GM18909 (cell line): Measurements from ENCODE around the gene CLVS2.

Experiments
- ATAC-seq: cut with Tn5 transposase; IDR thresholded peaks from one replicate; pipeline ENCODE4 v1.9.1; 2021; ENCODE audit warnings: mild to moderate bottlenecking; ENCODE audit not compliant: unreplicated experiment, poor library complexity

CLVS2 gene

DNA sequence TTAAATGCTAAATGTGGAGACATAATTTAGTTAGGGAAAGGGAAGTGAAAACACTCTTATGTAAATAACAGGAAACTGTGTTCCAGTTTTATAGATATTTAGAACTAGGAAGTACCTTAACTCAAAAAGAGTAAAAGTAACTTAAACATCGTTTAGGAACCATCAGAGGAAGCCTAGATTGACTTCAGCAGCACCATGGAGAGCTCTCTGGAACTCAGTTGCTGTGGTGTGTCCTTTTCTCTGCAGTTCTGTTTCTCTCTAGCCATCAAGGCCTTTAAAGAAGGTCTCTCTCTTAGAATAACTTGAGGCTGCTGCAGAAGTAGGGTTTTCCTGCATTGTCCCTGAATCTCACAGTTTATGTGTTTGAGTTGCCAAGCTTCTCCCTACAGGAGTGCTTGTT, 26.9 kb downstream of the CLVS2 start:
- ATAC-seq = no peak

DNA sequence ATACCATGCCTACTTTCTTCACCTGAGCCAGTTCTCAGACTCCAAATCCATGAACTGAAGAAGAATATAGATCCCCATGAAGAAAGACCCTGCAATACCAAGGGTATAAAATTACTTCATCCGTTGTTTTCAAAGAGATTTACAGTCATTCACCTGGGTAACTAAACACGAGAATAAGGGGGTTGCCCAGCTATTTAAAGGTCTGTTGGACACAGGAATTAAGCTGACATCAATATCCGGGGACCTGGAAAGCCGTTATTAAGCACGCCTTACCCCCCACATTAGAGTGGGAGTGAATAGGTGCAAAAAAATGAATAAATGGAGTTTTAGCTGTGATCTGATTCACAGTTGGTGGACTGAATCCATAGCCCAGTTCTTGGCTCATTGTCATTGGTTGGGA, 28.9 kb downstream of the CLVS2 start:
- ATAC-seq = no peak

DNA sequence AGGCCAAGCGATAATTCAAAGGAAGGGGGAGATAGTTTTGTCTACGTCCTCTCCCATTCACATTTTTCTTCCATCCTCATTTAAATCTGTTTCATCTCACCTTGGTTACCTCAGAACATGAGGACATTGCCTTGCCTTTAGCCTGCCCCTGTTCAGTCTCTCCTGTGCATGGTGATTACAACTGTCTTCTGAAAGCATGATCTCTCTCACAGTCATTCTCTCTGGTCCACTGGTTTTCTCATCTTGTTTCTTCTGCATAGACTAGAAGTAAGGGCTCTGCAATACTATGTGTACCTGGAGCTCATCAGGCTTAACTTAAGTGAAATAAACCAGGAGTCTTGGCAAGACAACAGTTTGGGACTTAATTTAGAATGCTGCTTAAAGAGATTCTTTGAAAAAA, 31.4 kb downstream of the CLVS2 start:
- ATAC-seq = no peak

DNA sequence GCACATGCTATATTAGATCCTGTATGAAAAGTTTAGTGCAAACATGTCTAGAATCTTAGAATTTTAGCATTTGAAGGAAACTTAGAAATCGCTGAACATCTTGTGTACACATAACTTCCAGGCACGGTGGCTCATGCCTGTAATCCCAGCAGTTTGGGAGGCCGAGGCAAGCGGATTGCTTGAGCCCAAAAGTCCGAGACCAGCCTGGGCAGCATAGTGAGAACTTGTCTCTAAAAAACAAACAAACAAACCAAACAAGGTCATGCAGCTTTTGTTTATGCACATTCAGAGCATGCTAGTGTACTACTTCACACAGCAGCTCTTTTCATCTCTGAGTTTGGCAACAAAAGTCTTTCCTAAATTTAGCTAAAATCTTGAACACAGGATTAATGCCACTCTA, 32.2 kb downstream of the CLVS2 start:
- no peak for ATAC-seq

DNA sequence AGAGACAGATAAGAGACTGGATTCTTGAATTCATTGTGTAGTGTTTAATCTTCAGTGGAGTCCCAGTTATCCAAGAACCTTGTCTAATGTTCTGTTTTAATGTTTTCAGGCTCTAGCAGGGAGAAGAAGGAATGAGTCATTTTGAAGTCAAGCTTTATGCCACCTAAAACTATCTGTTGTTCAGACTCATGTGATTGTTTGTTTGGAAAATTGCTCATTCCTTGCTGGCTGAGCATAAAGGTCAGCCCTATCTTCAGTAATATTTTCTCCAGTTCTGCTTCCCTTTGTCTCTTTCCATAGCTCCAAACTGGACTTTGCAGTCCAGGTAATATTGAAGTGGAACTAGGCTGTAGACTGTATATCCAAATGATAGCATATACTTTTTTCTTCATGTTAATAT, 34.2 kb downstream of the CLVS2 start:
- no peak for ATAC-seq

DNA sequence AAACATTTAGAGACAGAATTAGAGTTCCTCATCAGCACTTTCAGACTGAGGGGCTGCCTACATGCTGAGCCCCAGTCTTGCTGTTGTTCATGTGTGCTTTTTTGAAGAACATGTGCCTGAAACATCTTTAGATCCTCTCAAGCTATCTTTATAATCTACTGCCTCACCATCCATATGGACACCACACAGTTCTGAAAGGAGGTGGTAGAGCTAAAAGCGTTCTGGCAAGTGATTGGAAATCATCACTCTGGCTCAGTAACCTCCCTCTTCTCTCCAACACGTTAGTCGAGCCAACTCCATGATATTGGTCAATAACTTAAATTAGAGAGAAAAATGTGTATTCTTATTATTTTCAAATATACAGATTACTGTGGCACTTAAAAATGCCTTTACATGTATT, 40.6 kb downstream of the CLVS2 start:
- no peak for ATAC-seq

DNA sequence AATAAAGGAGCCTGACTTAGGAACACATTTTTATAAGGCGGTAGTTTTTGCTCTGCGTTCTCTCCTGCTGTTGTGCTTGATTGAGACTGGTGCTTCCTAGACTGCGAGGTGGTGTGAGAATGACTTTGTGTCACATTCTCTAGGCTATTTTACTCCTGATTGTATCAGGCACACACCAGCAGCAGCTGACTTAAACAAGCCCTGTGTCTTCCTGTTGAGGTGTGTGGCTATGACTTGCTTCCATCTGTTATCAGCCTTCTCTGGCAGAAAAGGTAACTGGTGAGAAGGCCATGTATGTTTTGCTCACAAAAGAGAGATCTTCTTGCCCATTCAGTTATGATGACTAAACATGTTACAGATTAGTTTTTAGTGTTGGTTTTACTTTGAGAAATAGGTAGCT, 43.4 kb downstream of the CLVS2 start:
- no peak for ATAC-seq

DNA sequence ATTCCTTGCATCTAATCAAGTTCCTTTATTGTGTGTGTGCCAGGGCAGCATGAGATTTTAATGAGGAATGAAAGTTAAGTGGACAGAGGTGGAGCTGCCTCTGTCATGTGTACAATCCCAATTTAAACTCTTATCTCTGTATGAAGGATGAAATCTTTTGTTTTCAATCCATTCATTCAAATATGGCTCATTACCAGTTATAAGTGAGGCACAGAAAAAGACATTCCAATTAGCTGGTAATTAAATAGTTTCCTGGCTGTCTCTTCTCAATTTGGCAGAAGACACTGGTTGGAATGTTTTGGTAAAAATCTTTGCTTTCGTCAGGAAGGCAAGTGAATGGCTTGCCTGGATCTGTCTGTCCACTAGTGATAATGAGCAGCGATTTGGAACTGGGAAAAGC, 46.4 kb downstream of the CLVS2 start:
- no peak for ATAC-seq

DNA sequence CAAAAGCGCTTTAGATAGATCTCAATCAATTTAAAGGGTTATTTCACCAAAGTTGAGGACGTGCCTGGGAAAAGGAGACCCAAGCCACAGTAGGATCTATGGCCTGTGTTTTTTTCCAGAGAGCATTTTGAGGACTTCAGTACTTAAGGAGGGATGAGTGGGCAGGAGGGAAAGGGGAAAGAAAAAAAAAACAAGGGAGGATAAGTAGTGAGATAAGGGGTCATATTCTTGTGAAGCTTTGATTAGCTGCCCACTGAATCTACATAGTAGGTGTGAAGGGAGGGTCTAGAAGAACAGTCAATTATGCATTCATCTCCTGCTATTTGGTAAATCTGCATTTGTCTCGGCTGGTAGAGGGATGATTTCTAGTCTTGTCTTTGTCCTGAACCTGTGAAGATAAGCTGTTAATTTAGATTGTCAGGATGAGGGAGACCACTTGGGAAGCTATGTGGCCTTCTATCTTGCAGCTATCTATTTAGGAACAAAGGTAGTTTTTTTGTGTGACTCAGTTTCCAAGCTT, 48.4 kb downstream of the CLVS2 start:
- ATAC-seq = no peak

DNA sequence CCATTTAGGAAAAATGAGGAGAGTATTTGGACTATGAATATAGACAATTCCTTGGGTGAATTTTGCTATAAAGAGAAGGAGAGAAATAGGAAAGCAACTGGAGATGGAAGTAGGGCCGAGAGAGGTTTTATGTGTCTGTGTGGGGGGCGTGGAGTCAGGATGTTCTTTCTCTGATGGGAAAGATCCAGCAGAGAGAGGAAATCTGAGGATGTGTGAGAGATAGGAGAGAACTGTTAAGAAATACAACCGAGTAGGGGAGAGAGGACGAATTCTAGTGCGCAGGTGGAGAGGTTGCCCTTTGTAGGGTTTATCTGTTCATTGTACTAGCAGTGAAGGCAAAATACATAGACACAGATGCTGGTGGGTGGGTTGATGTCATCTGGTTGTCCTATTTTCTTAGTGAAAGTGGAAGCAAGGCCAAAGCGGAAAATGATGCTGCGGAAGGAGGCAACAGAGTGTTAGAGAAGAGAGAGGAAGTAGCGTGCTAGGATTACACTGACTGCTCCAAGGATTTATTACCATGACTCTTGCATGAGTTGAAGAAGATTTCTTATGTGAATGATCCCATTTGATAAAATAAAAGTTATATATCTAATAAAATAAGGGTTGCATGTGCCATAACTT, 57.7 kb downstream of the CLVS2 start:
- ATAC-seq = no peak

DNA sequence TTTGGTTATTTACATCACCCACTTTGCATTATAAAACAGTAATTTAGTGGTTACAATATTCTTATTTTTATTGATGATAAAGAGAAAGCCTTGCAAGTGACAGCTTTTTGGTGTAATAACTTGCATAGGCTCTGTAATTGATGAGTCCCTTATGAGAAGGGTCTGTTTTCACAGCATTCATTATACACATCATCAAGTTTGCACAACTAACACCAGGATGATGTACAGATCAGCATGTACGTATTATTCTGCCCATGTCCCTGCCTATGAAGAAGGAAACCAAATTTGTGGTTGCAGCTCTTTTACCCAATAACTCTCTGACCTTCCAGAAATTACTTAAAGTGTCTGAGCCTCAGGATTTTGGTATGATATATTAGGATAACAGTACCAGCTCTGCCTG, 59.2 kb downstream of the CLVS2 start:
- no peak for ATAC-seq

DNA sequence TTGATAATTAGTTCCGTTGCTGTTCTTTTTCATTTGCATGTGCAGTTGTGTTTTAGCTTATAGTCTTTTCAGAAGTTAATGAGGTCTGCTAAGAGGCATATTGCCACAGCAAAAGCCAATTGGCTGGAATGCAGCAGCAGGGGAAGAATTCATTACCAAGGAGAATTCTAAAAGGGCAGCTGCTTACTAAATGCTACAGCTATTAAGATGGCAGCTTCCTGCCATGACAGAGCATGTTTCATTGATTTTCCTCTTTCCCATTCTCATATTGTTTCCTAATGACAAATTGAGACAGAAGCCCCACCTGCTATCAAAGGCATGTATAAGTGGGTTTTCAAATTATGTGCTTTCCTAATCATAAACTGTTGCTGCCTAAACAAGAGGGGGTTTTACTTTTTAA, 66.6 kb downstream of the CLVS2 start:
- ATAC-seq = no peak

DNA sequence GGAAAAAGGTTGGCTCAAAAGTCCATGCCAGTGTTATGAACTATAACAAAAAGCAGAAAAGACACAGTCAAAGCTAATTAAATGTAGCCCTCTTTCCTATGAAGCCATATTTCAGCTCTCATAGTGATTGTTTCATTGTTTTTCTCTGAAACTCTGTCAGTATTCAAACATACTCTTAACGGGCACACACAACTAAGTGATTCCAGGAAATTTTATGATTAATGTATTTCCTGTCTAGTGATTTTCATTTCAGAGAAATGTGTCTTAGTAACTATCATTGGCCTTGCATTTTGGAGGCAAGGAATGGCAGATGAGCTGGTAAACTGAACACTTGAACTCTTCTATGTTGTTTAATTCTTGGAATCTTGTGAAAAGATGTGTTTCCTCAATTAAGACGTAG, 68.0 kb downstream of the CLVS2 start:
- ATAC-seq = no peak

DNA sequence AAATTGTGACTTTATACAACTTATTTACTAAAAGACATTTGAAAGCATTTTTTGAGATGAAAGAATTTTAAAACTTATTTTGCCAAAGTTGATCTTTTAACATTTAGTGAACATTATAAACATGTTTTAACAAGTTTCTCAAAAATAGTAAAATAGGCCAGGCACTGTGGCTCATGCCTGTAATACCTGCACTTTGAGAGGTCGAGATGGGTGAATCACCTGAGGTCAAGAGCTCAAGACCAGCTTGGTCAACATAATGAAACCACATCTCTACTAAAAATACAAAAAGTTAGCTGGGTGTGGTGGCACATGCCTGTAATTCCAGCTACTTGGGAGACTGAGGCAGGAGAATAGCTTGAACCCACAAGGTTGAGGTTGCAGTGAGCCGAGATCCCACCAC, 78.6 kb downstream of the CLVS2 start:
- no peak for ATAC-seq

DNA sequence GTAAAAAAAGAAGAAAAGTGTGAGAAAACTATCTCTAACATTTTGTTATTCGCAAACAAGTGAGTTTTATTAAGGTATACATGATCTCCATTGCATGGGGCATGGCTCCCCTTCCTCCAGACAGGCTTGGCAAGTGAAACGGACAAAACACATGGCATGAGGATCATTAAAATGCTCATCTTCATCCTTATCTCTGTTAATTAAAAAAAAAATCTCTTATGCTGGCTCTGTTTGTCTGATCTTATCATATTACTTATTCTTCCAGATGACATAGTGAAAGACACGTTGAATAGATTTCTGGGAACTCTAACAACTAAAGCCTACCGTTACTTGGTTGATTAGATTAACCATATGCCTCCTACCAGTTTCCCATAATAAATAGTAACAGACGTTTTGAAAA, 89.4 kb downstream of the CLVS2 start:
- no peak for ATAC-seq

DNA sequence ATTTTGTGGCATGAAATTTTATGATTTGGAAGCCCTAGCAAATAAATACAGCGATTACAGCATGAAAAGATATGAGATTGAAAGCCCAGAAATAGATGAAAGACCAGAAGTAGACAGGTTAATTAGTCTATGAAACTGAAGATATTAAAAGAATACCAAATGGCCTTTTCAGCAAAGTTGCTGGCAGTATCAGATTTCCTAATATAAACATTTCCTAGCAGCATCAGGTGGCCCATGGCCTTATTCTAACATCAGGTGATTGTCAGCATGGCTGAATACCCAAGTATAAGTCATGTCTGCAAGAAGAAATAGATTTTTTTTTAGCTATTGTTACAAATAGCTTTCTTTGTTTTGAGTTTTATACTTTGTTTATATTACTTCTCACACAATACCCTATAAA, 93.2 kb downstream of the CLVS2 start:
- ATAC-seq = no peak

DNA sequence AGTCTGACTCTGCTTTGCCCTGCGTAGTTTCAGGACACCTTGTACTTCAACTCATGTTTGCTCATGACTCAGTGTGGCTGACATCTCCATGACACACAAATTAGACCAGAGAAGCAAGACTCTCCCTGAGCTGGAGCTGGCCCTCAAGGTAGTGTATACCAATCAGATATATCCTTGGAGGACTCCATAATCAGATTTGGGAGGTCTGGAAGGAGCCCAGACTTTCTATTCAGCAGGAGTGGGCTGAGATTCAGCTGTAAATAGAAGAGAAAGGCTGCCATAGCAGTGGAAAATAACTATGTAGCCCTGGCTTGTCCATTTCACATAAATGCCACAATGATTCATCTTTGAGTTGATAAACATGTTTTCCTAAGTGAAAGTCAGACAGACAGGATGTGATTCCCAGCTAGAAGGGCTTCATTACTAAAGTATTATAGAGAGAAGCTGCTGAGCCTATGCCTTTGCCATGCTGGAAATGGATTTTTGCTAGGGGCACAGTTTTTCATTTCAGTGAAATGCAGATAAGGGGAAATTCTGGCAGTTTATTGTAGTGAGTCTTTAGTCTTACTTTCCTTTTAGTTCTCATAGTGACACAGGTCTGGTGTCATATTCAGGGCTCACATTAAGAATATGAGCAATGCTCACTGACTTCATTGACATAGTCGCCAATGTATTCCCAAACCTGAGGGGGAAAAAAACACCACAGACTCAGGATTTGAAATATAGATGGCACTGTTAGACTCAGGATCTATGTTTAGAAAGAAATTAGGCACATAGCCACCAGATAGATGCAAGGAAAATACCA, 95.3 kb downstream of the CLVS2 start:
- no peak for ATAC-seq

DNA sequence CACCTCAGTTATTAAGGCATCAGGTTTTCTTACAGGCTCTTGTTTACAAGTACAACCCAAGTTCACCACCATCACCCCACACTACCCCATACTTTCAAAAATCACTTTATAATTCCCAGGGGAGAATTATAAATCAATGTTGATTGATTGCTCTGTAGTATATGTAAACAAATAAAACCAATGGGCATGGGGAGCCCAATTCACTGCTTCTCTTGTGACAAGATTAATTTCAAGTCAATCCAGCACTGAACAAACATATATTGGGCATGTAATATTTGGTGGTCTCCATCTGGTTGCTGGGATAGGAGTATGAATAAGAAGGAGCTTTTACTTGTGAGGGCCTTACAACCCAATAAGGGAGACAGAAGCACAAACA, 95.8 kb downstream of the CLVS2 start:
- ATAC-seq = no peak

DNA sequence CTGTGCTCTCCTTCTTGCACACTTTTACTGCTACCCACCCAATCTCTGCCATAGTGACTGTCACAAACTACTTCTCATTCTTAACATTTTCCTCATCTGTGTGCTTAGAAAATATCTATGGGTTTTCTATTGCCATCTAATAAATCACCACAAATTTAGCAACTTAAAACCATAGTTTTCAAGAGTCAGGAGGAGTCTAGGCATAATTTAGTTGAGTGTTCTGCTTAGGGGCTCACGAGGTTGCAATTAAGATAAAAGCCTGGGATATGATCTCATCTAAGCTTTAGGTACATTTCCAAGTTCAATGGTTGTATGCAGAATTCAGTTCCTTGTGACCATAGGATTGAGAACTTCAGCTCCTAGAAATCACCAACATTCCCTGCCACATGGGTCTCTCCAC, 98.8 kb downstream of the CLVS2 start:
- ATAC-seq = no peak

DNA sequence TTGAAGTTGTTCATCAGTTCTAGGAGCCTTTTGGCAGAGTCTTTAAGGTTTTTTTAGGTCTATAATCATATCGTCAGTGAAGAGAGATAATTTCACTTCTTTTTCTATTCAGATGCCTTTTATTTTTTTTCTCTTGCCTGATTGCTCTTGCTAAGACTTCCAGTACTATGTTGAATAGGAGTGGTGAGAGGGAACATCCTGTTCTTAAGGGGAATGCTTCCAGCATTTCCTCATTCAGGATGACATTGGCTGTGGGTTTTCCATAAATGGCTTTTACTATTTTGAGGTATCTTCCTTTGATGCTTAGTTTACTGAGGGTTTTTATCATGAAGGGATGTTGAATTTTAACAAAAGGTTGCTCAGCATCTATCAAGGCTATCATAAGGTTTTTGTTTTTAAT, 109.5 kb downstream of the CLVS2 start:
- ATAC-seq = no peak

DNA sequence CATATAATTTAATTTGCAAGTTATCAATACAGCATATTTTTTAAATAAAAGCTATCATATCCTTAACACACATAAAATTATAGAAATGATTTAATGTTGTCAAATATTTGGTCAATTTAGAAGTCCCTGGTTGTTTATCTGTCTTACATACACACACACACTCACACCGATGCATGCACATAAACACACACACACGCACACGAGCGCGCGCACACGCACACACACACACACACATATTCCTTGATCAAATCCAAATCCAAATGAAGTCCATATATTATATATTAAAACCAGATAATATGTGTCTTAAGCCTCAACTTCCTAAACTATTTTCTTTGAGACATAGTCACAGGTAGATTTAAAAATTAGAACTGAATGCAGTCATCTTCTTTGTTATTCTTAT, 120.3 kb downstream of the CLVS2 start:
- no peak for ATAC-seq
